HCT116 (cell line): ENCODE measurements around the gene ZNF567.
"Not testable (repeated sequence)": the region's sequence is repeated elsewhere in the genome, so short reads cannot be mapped to it uniquely, and the experiment has no call there.

ENCODE experiments used
- EGR1 ChIP-seq: IDR thresholded peaks from 2 replicates; pipeline ENCODE4 v1.6.1; 2012; ENCODE audit warnings: low read depth
- EZH2 ChIP-seq: fragments of 200-600 bp; sonication (generic); IDR thresholded peaks from 2 replicates; pipeline ENCODE4 v1.6.1; 2017; ENCODE audit warnings: antibody characterized with exemption, mixed run types
- JUND ChIP-seq: IDR thresholded peaks from 2 replicates; pipeline ENCODE4 v1.6.1; 2012
- POLR2A ChIP-seq: IDR thresholded peaks from 2 replicates; pipeline ENCODE4 v1.7.0; 2011; ENCODE audit warnings: borderline replicate concordance; ENCODE audit not compliant: insufficient read depth, insufficient read length; ENCODE audit errors: extremely low read depth
- POLR2AphosphoS5 ChIP-seq: IDR thresholded peaks from 2 replicates; pipeline ENCODE4 v1.6.1; 2011; ENCODE audit warnings: mild to moderate bottlenecking, low read depth, low read length, moderate library complexity
- TCF7L2 ChIP-seq: IDR thresholded peaks from 2 replicates; pipeline ENCODE4 v1.7.0; 2011; ENCODE audit warnings: borderline replicate concordance, inconsistent platforms; ENCODE audit not compliant: insufficient read depth, insufficient read length; ENCODE audit errors: extremely low read depth
- YY1 ChIP-seq: IDR thresholded peaks from 2 replicates; pipeline ENCODE4 v1.6.1; 2011; ENCODE audit warnings: low read length, low read depth, moderate library complexity, mild to moderate bottlenecking; ENCODE audit not compliant: insufficient replicate concordance; ENCODE audit errors: extremely low read depth
- ZNF274 ChIP-seq: fragments of 200-500 bp; sonication (Bioruptor generic); IDR thresholded peaks from 2 replicates; pipeline ENCODE4 v1.6.1; 2014; ENCODE audit warnings: mild to moderate bottlenecking, low read depth, low read length, inconsistent platforms
- TF ChIP-seq, protein P1 (sequence below), 3 experiments: fragments of 200-600 bp in 1 of 3; sonication (generic) in 1 of 3; IDR thresholded peaks in 2 of 3; conservative IDR thresholded peaks in 1 of 3; 2 replicates each; pipeline ENCODE4 v1.5.1; 2012 to 2017; ENCODE audit warnings: low read depth in 2 of 3, low read length in 2 of 3, antibody characterized with exemption in 1 of 3, borderline replicate concordance in 1 of 3, control low read depth in 1 of 3, mild to moderate bottlenecking in 1 of 3, mixed read lengths in 1 of 3, mixed run types in 1 of 3, moderate library complexity in 1 of 3; ENCODE audit not compliant: insufficient read depth in 1 of 3
- TF ChIP-seq, protein P2 (sequence below): IDR thresholded peaks from 2 replicates; pipeline ENCODE4 v1.6.1; 2012

DNA sequence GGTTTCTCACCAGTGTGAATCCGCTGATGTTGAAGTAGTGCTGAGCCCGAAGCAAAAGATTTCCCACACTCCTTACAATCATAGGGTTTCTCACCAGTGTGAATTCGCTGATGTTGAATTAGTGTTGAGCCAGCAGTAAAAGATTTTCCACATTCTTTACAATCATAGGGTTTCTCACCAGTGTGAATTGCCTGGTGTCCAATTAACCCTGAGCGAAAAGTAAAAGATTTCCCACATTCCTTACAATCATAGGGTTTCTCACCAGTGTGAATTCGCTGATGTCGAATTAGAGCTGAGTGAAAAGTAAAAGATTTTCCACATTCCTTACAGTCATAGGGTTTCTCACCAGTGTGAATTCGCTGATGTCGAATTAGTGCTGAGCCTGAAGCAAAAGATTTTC lies 62.2 kb downstream of the ZNF567 start:
- not testable (repeated sequence) for TF ChIP-seq EGR1, POLR2A, POLR2AphosphoS5, YY1, JUND, EZH2, TCF7L2, ZNF274
- TF ChIP-seq, protein P1, sequence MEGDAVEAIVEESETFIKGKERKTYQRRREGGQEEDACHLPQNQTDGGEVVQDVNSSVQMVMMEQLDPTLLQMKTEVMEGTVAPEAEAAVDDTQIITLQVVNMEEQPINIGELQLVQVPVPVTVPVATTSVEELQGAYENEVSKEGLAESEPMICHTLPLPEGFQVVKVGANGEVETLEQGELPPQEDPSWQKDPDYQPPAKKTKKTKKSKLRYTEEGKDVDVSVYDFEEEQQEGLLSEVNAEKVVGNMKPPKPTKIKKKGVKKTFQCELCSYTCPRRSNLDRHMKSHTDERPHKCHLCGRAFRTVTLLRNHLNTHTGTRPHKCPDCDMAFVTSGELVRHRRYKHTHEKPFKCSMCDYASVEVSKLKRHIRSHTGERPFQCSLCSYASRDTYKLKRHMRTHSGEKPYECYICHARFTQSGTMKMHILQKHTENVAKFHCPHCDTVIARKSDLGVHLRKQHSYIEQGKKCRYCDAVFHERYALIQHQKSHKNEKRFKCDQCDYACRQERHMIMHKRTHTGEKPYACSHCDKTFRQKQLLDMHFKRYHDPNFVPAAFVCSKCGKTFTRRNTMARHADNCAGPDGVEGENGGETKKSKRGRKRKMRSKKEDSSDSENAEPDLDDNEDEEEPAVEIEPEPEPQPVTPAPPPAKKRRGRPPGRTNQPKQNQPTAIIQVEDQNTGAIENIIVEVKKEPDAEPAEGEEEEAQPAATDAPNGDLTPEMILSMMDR (IDR thresholded peaks at IDR 0.05 in 2 of 3, conservative IDR thresholded peaks at IDR 0.05 in 1 of 3; ENCODE audit: borderline replicate concordance in 1 of 3, insufficient read depth in 1 of 3, low read depth in 2 of 3, low read length in 2 of 3): not testable (repeated sequence)
- TF ChIP-seq, protein P2, sequence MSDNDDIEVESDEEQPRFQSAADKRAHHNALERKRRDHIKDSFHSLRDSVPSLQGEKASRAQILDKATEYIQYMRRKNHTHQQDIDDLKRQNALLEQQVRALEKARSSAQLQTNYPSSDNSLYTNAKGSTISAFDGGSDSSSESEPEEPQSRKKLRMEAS: not testable (repeated sequence)
